Measurements from ENCODE around the gene PGBD5. TPM values are rescaled to one million over a fixed set of nuclear protein-coding genes. Genes with fewer than 3 reads are reported as not detected.
A peak's percentile ranks its signal among the peaks of the same experiment; 100 is the strongest.
"Not testable (repeated sequence)": the region's sequence is repeated elsewhere in the genome, so short reads cannot be mapped to it uniquely, and the experiment has no call there.

Gene PGBD5
- total RNA-seq, 1 donor from 2014 or later: 72.4 TPM

- peak overlapping the region; percentile 6 for H3K4me3 Mint-ChIP-seq (ENCODE audit: unreplicated experiment)
- peaks cover 45% of the 10 kb centered on the region for H3K4me1 Mint-ChIP-seq (ENCODE audit: low read depth, unreplicated experiment)
- H3K9me3 Mint-ChIP-seq (ENCODE audit: unreplicated experiment): peaks cover 4% of the 10 kb centered on the region
- DNase-seq: no peak
- H3K27ac Mint-ChIP-seq (ENCODE audit: unreplicated experiment): no peak overlapping the region
- H3K36me3 Mint-ChIP-seq (ENCODE audit: unreplicated experiment): no peaks in the 10 kb centered on the region
- TF ChIP-seq CTCF (IDR thresholded peaks at IDR 0.05; ENCODE audit: partially characterized antibody, unreplicated experiment): no peak
- no peaks in the 10 kb centered on the region for H3K27me3 Mint-ChIP-seq (ENCODE audit: unreplicated experiment)
Observed at GRCh38 chr1:230414694-230415093, 11.4 kb downstream of the PGBD5 start.

GRCh38 chr1:230414102-230414501 lies 12.0 kb downstream of the PGBD5 start:
- no peak for DNase-seq
- Mint-ChIP-seq H3K9me3 (ENCODE audit: unreplicated experiment) (peaks cover 4% of the 10 kb centered on the region), H3K27ac (ENCODE audit: unreplicated experiment) (no peak overlapping the region), H3K4me1 (ENCODE audit: low read depth, unreplicated experiment) (peaks cover 44% of the 10 kb centered on the region), H3K4me3 (ENCODE audit: unreplicated experiment) (peak overlapping the region; percentile 12), H3K27me3 (ENCODE audit: unreplicated experiment) (no peaks in the 10 kb centered on the region), H3K36me3 (ENCODE audit: unreplicated experiment) (no peaks in the 10 kb centered on the region)
- TF ChIP-seq CTCF (IDR thresholded peaks at IDR 0.05; ENCODE audit: partially characterized antibody, unreplicated experiment): no peak

- Mint-ChIP-seq H3K27me3 (ENCODE audit: unreplicated experiment) (no peaks in the 10 kb centered on the region), H3K9me3 (ENCODE audit: unreplicated experiment) (peaks cover 4% of the 10 kb centered on the region), H3K36me3 (ENCODE audit: unreplicated experiment) (no peaks in the 10 kb centered on the region), H3K4me1 (ENCODE audit: low read depth, unreplicated experiment) (peaks cover 38% of the 10 kb centered on the region), H3K27ac (ENCODE audit: unreplicated experiment) (no peak overlapping the region), H3K4me3 (ENCODE audit: unreplicated experiment) (no peak overlapping the region)
- no peak for DNase-seq
- no peak for TF ChIP-seq CTCF (IDR thresholded peaks at IDR 0.05; ENCODE audit: partially characterized antibody, unreplicated experiment)
Observed at GRCh38 chr1:230413061-230413460, 13.1 kb downstream of the PGBD5 start.

GRCh38 chr1:230408971-230409370 lies 17.2 kb downstream of the PGBD5 start:
- no peak overlapping the region for H3K27ac Mint-ChIP-seq (ENCODE audit: unreplicated experiment)
- no peak overlapping the region for H3K4me3 Mint-ChIP-seq (ENCODE audit: unreplicated experiment)
- peaks cover 6% of the 10 kb centered on the region for H3K9me3 Mint-ChIP-seq (ENCODE audit: unreplicated experiment)
- H3K36me3 Mint-ChIP-seq (ENCODE audit: unreplicated experiment): peaks cover under 1% of the 10 kb centered on the region
- peaks cover 14% of the 10 kb centered on the region for H3K4me1 Mint-ChIP-seq (ENCODE audit: low read depth, unreplicated experiment)
- no peaks in the 10 kb centered on the region for H3K27me3 Mint-ChIP-seq (ENCODE audit: unreplicated experiment)
- DNase-seq: no peak
- TF ChIP-seq CTCF (IDR thresholded peaks at IDR 0.05; ENCODE audit: partially characterized antibody, unreplicated experiment): no peak

GRCh38 chr1:230407351-230407750 lies 18.8 kb downstream of the PGBD5 start:
- H3K27ac Mint-ChIP-seq (ENCODE audit: unreplicated experiment): no peak overlapping the region
- no peaks in the 10 kb centered on the region for H3K27me3 Mint-ChIP-seq (ENCODE audit: unreplicated experiment)
- peaks cover 4% of the 10 kb centered on the region for H3K36me3 Mint-ChIP-seq (ENCODE audit: unreplicated experiment)
- no peak for TF ChIP-seq CTCF (IDR thresholded peaks at IDR 0.05; ENCODE audit: partially characterized antibody, unreplicated experiment)
- no peak for DNase-seq
- H3K4me1 Mint-ChIP-seq (ENCODE audit: low read depth, unreplicated experiment): peaks cover 7% of the 10 kb centered on the region
- no peak overlapping the region for H3K4me3 Mint-ChIP-seq (ENCODE audit: unreplicated experiment)
- peaks cover 6% of the 10 kb centered on the region for H3K9me3 Mint-ChIP-seq (ENCODE audit: unreplicated experiment)

GRCh38 chr1:230406727-230407126 lies 19.4 kb downstream of the PGBD5 start:
- not testable (repeated sequence) for H3K9me3 Mint-ChIP-seq (ENCODE audit: unreplicated experiment); DNase-seq; H3K36me3 Mint-ChIP-seq (ENCODE audit: unreplicated experiment); H3K4me3 Mint-ChIP-seq (ENCODE audit: unreplicated experiment); H3K27me3 Mint-ChIP-seq (ENCODE audit: unreplicated experiment); H3K27ac Mint-ChIP-seq (ENCODE audit: unreplicated experiment)
- H3K4me1 Mint-ChIP-seq (ENCODE audit: low read depth, unreplicated experiment): peaks cover 10% of the 10 kb centered on the region
